ENCODE measurements around the gene REC8.

DNA sequence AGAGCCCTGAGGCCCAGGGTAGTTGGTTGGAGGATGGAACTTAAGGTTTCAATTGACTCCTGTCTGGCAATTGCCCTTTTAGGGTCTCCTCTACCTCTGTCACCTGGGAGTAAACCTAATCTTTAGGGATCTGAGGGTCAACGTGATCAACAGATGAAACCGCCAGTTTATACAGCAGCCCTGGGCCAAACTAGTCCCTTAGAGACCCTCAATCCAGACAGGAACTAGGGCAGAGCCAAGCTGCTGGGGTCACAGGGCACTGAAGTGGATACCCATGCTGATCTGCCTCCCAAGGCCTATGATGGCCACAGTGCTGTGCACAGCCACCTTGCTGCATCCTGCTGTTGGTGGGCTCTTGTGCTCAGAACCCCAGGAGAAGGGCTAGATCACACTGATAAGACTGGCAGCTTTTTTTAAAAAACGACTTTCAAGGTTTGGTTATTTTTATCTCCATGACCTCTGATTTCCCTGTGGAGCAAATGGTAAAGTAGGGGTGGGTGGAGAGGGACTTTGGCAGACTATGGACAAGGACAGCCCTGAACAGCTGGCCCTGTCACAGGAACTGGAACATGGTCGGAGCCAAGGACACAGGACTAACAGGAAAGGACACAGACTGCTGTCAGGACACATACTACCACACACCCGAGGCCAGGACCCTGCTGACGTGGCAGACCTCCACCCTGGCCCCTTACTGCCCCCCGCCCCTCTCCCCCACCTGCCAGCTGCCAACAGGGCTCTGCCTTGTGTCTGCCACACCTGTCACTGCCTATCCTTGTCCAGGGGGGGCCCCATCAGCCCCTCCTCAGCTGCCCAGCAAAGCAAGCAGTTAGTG is 40.9 kb upstream of the REC8 start:
- TF ChIP-seq, protein P1, sequence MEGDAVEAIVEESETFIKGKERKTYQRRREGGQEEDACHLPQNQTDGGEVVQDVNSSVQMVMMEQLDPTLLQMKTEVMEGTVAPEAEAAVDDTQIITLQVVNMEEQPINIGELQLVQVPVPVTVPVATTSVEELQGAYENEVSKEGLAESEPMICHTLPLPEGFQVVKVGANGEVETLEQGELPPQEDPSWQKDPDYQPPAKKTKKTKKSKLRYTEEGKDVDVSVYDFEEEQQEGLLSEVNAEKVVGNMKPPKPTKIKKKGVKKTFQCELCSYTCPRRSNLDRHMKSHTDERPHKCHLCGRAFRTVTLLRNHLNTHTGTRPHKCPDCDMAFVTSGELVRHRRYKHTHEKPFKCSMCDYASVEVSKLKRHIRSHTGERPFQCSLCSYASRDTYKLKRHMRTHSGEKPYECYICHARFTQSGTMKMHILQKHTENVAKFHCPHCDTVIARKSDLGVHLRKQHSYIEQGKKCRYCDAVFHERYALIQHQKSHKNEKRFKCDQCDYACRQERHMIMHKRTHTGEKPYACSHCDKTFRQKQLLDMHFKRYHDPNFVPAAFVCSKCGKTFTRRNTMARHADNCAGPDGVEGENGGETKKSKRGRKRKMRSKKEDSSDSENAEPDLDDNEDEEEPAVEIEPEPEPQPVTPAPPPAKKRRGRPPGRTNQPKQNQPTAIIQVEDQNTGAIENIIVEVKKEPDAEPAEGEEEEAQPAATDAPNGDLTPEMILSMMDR (conservative IDR thresholded peaks at IDR 0.05 in 1 of 2, IDR thresholded peaks at IDR 0.05 in 1 of 2; ENCODE audit: extremely low read depth in 1 of 2, insufficient read depth in 1 of 2, low read depth in 1 of 2, low read length in 2 of 2) = no peak
- no peak for TF ChIP-seq EZH2 (IDR thresholded peaks at IDR 0.05; ENCODE audit: borderline replicate concordance, low read length)
